IPS-NIHi11 (cell line): ENCODE results near the gene IFT57.
"Not testable (repeated sequence)": the region's sequence is repeated elsewhere in the genome, so short reads cannot be mapped to it uniquely, and the experiment has no call there.

Experiments used
- DNase-seq: peaks from one replicate; pipeline ENCODE4 v3.0.0; 2012; ENCODE audit warnings: mixed read lengths, low spot score

IFT57 gene

GRCh38 chr3:108221911-108222852 lies at the start of gene IFT57:
Gene IFT57 (minus strand): TSS chr3:108222424. CDS start chr3:108222322, 102 bp downstream.
- DNase-seq: peak; percentile 100

- DNase-seq: no peak
Measured at GRCh38 chr3:108271626-108272025, 49.4 kb upstream of the IFT57 start.

GRCh38 chr3:108268235-108268634 lies 46.0 kb upstream of the IFT57 start:
- DNase-seq: not testable (repeated sequence)

GRCh38 chr3:108264534-108265298 lies 42.5 kb upstream of the IFT57 start:
- not testable (repeated sequence) for DNase-seq

- no peak for DNase-seq
Measured at GRCh38 chr3:108255131-108255530, 32.9 kb upstream of the IFT57 start.

GRCh38 chr3:108251844-108252243 lies 29.6 kb upstream of the IFT57 start:
- no peak for DNase-seq

GRCh38 chr3:108251265-108251664 lies 29.0 kb upstream of the IFT57 start:
- DNase-seq: no peak

- no peak for DNase-seq
Measured at GRCh38 chr3:108250626-108251025, 28.4 kb upstream of the IFT57 start.

GRCh38 chr3:108243243-108243642 lies 21.0 kb upstream of the IFT57 start:
- no peak for DNase-seq

GRCh38 chr3:108242776-108243175 lies 20.6 kb upstream of the IFT57 start:
- DNase-seq: no peak

GRCh38 chr3:108241721-108242120 lies 19.5 kb upstream of the IFT57 start:
- no peak for DNase-seq

- no peak for DNase-seq
Measured at GRCh38 chr3:108241146-108241545, 18.9 kb upstream of the IFT57 start.

- DNase-seq: no peak
Measured at GRCh38 chr3:108239082-108239481, 16.9 kb upstream of the IFT57 start.

GRCh38 chr3:108235290-108235689 lies 13.1 kb upstream of the IFT57 start:
- DNase-seq: no peak

GRCh38 chr3:108234387-108234957 lies 12.2 kb upstream of the IFT57 start:
- DNase-seq: no peak

GRCh38 chr3:108228286-108228685 lies 6.1 kb upstream of the IFT57 start:
- no peak for DNase-seq

- no peak for DNase-seq
Measured at GRCh38 chr3:108227131-108227530, 4.9 kb upstream of the IFT57 start.

- DNase-seq: no peak
Measured at GRCh38 chr3:108225221-108225620, 3.0 kb upstream of the IFT57 start.

- no peak for DNase-seq
Measured at GRCh38 chr3:108223928-108224327, 1.7 kb upstream of the IFT57 start.

- DNase-seq: no peak
Measured at GRCh38 chr3:108222853-108223565, 785 bp upstream of the IFT57 start.

GRCh38 chr3:108221393-108221792 lies 831 bp downstream of the IFT57 start:
- DNase-seq: no peak

GRCh38 chr3:108219336-108219735 lies 2.9 kb downstream of the IFT57 start:
- DNase-seq: no peak
